HEK293T (cell line): ENCODE data around the gene NPEPL1.

Experiments used
- CTCF ChIA-PET: fragments of 350-600 bp; formaldehyde crosslinking; extraction: SDS; loops from one replicate; lab custom pipeline; 2021; ENCODE audit warnings: antibody characterized with exemption, inconsistent platforms; lab: Yijun Ruan, JAX
- POLR2A ChIA-PET: fragments of 350-600 bp; formaldehyde crosslinking; extraction: SDS; loops from one replicate; lab custom pipeline; 2020; ENCODE audit warnings: antibody characterized with exemption, inconsistent platforms; lab: Yijun Ruan, JAX
- DNase-seq: peaks from one replicate; pipeline ENCODE4 v3.0.0; 2012; ENCODE audit warnings: mixed read lengths; ENCODE audit errors: extremely low spot score
- ARNT ChIP-seq: fragments of 450-650 bp; IDR thresholded peaks from 2 replicates; pipeline ENCODE4 v1.6.1; 2017; ENCODE audit warnings: mild to moderate bottlenecking
- BHLHE40 ChIP-seq: fragments of 450-650 bp; IDR thresholded peaks from 2 replicates; pipeline ENCODE4 v1.6.1; 2016; ENCODE audit warnings: mild to moderate bottlenecking, moderate library complexity, borderline replicate concordance
- CTBP1 ChIP-seq: fragments of 450-650 bp; IDR thresholded peaks from 2 replicates; pipeline ENCODE4 v1.6.1; 2016; ENCODE audit warnings: borderline replicate concordance
- ELF4 ChIP-seq: fragments of 450-650 bp; IDR thresholded peaks from 2 replicates; pipeline ENCODE4 v1.6.1; 2017; ENCODE audit warnings: antibody characterized with exemption
- FOXA1 ChIP-seq: fragments of 450-650 bp; IDR thresholded peaks from 2 replicates; pipeline ENCODE4 v1.6.1; 2016; ENCODE audit warnings: mild to moderate bottlenecking
- FOXK2 ChIP-seq: fragments of 450-650 bp; IDR thresholded peaks from 2 replicates; pipeline ENCODE4 v1.6.1; 2016; ENCODE audit warnings: mild to moderate bottlenecking
- FOXM1 ChIP-seq: fragments of 450-650 bp; IDR thresholded peaks from 2 replicates; pipeline ENCODE4 v1.6.1; 2017; ENCODE audit warnings: mild to moderate bottlenecking, borderline replicate concordance
- HDGF ChIP-seq: fragments of 450-650 bp; IDR thresholded peaks from 2 replicates; pipeline ENCODE4 v1.6.1; 2017; ENCODE audit warnings: antibody characterized with exemption, borderline replicate concordance
- L3MBTL2 ChIP-seq: fragments of 450-650 bp; conservative IDR thresholded peaks from 2 replicates; pipeline ENCODE4 v1.6.1; 2016; ENCODE audit warnings: mild to moderate bottlenecking
- LEF1 ChIP-seq: fragments of 450-650 bp; IDR thresholded peaks from 2 replicates; pipeline ENCODE4 v1.6.1; 2017; ENCODE audit warnings: mild to moderate bottlenecking, borderline replicate concordance
- NFRKB ChIP-seq: fragments of 450-650 bp; IDR thresholded peaks from 2 replicates; pipeline ENCODE4 v1.6.1; 2016; ENCODE audit warnings: mild to moderate bottlenecking, moderate library complexity
- SP1 ChIP-seq: fragments of 450-650 bp; IDR thresholded peaks from 2 replicates; pipeline ENCODE4 v1.6.1; 2017
- SUZ12 ChIP-seq: fragments of 450-650 bp; IDR thresholded peaks from 2 replicates; pipeline ENCODE4 v1.6.1; 2016; ENCODE audit warnings: mild to moderate bottlenecking
- TARDBP ChIP-seq: fragments of 450-650 bp; IDR thresholded peaks from 2 replicates; pipeline ENCODE4 v1.6.1; 2016
- ZNF384 ChIP-seq: fragments of 450-650 bp; IDR thresholded peaks from 2 replicates; pipeline ENCODE4 v1.6.1; 2016
- TF ChIP-seq, protein P1 (sequence below): fragments of 450-650 bp; IDR thresholded peaks from 2 replicates; pipeline ENCODE4 v1.6.1; 2016

NPEPL1 gene

DNA sequence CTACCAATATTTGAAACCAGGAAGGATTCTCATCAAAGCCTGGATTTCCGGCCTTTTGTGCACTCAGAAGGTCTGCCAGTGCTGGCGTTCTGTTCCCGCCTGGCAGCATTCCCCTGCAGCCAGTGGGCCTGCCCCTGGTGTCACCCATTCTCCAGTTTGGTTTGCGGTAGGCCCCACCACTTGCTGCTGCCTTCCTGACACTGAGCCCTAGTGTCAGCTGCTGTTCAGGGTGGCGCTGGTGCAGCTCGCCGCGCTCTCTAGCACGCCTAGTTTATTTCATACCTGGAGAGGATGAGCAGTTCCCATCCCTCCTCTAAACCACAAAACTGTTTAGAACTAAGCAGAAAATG lies 9.5 kb downstream of the NPEPL1 start:
- ChIA-PET CTCF (no interaction called here), POLR2A (no interaction called here)
- TF ChIP-seq FOXK2 = no peak
- TF ChIP-seq HDGF = no peak
- no peak for TF ChIP-seq SUZ12
- TF ChIP-seq FOXM1 = no peak
- no peak for TF ChIP-seq FOXA1
- no peak for TF ChIP-seq SP1
- no peak for DNase-seq

DNA sequence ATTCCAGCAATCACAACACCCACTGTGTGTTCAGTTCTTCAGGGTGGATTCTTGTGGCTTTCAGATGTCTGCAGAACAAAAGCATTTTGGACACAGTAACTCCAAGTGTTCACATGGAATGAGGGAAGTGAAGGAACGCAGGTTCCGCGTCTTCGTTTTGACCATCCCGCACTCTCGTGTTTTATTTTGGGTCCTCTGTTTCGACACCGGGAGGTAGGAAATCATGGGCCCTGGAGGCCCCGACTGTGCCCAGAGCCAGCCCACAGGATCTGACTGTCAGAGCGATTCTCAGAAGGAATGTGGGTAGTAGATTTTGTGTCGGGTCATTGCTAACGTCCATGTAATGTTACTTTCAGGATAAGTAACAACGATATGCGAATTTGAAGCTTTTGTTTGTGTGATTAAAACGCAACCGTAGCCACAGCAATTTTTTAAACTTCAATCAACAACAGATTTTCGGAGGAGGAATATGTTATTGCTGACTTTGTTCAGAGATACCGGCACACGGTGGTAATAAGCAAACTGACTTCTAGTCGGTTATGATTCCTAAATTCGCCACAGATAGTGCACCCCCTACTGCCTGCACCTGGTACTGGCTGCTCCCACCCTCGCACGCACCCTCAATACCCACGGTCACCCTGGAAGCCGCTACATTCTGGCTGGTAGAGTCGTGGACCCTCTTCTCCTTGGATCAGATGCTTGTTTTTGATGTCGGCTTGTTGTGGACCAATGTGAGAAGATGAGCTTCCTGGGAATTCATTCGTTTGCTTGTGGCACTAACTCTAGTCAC lies 10.5 kb downstream of the NPEPL1 start:
- ChIA-PET POLR2A (no interaction called here), CTCF (no interaction called here)
- no peak for DNase-seq
- TF ChIP-seq ZNF384 (no peak), HDGF (no peak), TARDBP (no peak), CTBP1 (no peak), SP1 (no peak), ELF4 (no peak), FOXK2 (no peak), FOXM1 (no peak), FOXA1 (no peak)
- TF ChIP-seq, protein P1, sequence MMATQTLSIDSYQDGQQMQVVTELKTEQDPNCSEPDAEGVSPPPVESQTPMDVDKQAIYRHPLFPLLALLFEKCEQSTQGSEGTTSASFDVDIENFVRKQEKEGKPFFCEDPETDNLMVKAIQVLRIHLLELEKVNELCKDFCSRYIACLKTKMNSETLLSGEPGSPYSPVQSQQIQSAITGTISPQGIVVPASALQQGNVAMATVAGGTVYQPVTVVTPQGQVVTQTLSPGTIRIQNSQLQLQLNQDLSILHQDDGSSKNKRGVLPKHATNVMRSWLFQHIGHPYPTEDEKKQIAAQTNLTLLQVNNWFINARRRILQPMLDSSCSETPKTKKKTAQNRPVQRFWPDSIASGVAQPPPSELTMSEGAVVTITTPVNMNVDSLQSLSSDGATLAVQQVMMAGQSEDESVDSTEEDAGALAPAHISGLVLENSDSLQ = no peak

DNA sequence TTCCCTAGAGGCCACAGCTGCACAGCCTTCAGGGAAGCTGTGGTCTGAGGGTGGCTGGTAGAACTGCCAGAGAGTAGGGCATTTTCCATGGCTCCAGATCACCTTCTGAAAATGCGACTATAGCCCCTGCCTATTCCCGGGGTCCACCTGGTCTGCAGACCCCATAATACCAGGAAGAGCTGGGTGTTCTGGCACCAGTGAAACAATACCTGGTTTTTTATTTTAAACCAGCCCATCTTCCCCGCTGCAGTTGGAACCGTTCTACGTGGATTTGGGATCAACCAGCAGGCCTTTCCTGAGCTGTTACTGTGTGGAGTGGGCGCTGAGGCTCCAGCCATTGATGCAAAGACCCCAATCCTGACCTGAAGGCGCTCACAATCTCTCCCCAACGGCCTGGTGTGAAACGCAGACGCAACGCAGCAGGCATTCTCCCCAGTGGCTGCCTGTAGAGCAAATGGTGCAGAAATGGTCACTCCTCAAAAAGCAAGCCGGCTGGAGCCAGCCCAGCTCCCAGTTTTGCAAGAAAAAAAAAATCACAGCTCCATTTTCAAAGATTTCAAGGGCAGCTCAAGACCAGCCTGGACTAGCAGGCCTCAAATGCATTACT lies 11.3 kb downstream of the NPEPL1 start:
- ChIA-PET POLR2A (no interaction called here), CTCF (no interaction called here)
- TF ChIP-seq FOXA1 = no peak
- no peak for TF ChIP-seq ZNF384
- TF ChIP-seq SUZ12 = no peak
- TF ChIP-seq ARNT = no peak
- no peak for TF ChIP-seq SP1
- no peak for TF ChIP-seq NFRKB
- no peak for TF ChIP-seq LEF1
- no peak for TF ChIP-seq L3MBTL2
- no peak for TF ChIP-seq BHLHE40
- TF ChIP-seq TARDBP = no peak
- TF ChIP-seq, protein P1 = no peak
- no peak for TF ChIP-seq HDGF
- TF ChIP-seq FOXK2 = no peak
- TF ChIP-seq ELF4 = no peak
- TF ChIP-seq CTBP1 = no peak
- no peak for TF ChIP-seq FOXM1
- DNase-seq = no peak

DNA sequence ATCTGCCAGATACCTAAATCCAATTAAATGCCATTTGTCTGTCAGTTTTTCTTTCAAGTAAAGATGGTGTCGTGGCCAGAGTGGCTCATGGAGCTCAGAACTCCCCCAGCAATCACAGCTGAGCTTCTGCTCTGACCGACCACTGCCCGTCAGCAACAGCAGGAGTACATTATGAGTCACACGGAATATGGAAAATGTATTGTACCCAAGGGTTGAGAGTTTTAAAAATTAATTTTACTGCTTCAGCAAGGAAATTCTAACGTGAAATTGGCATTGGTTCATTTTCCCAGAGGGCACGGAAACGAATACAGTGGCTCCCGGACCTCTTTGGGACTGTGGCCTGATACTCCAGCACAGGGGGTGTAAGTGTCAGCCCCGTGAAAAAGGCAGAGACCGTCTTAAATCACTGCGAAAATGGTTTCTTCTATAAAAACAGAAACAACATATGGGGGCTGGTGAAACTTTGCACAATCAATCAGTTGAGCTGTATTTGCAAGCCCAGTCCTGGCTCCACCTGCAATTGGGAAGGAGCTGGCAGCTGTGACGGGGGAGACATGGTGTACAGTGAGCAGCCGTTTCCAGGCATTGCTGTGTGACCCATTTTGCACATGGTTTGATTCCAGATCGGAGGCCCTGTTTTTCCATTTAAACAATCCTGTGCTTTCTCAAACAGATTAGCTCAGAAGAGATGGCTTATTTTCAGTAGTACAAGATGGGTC lies 12.8 kb downstream of the NPEPL1 start:
- TF ChIP-seq L3MBTL2 (no peak), ZNF384 (no peak), BHLHE40 (no peak), TARDBP (no peak), FOXM1 (no peak), FOXK2 (no peak), SUZ12 (no peak), HDGF (no peak), FOXA1 (no peak)
- CTCF ChIA-PET = no interaction called here
- no peak for DNase-seq
- POLR2A ChIA-PET = no interaction called here

DNA sequence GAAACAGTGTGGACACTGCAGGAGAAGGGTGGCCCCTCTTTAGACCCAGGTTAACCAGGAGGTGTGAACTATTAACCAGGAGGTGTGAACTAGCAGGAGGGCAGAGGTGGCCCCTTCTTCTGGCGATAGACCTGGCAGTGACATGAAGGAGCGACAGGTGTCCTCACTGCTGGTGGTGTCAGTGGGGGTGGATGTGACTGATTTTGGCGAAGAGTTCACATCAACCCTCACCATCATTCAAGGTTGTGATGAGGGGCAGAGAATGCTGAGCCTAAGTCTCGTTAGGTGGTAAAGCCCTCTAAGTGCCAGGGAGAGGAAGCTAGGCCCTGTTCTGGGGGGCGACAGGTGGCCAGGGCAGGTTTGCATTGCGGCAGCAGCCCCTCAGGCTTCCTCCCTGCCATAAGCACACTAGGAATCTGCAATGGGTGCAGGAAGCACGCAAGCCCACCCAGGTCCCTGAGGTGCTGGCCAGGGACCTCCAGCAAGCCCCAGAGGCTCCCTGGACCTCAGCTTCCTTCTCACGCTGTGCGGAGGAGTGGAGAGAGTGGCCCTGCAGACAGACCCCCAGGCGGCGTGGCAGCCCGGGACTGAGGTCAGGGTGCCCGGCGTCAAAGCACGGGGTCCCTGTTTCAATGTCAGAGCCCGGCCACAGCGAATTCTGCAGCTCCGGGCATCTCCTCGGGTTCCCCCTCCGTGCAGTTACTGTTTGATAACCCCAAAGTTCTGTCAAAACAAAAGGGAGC lies 13.7 kb downstream of the NPEPL1 start:
- DNase-seq = no peak
- POLR2A ChIA-PET = interaction anchor here (1.4 kb wide), 1 partner anchor 55 kb away, joined by 4 read pairs; the partner anchor contains the start of gene STX16
- CTCF ChIA-PET = no interaction called here
- no peak for TF ChIP-seq ZNF384
- no peak for TF ChIP-seq CTBP1
- TF ChIP-seq FOXA1 = no peak
- TF ChIP-seq HDGF = no peak
- no peak for TF ChIP-seq SP1
- TF ChIP-seq LEF1 = no peak
- no peak for TF ChIP-seq FOXM1
- TF ChIP-seq, protein P1 = no peak
- TF ChIP-seq TARDBP = no peak
